CD4-positive, alpha-beta T cell (primary cell): ENCODE measurements around the gene PCDHGA1. TPM values are rescaled to one million over a fixed set of nuclear protein-coding genes. Genes with fewer than 3 reads are reported as not detected.

ENCODE experiments used
- ATAC-seq: fragments of 200-7000 bp; cut with Tn5 transposase; one replicate; pipeline ENCODE4 v1.10.0; 2022; ENCODE audit warnings: mild to moderate bottlenecking; ENCODE audit not compliant: poor library complexity
- CTCF ChIA-PET: fragments of 350-600 bp; sonication (Branson Sonifier 250); formaldehyde crosslinking; loops from one replicate; lab custom pipeline; 2021; ENCODE audit warnings: antibody characterized with exemption, inconsistent platforms; lab: Charles Lee
- POLR2A ChIA-PET: fragments of 350-600 bp; sonication (Branson Sonifier 250); formaldehyde crosslinking; loops from one replicate; lab custom pipeline; 2021; ENCODE audit warnings: antibody characterized with exemption, inconsistent platforms; lab: Charles Lee
- DNase-seq, 14 experiments: peaks; one replicate each; pipeline ENCODE4 v3.0.0-alpha.2; 2013 to 2020; ENCODE audit warnings: mixed read lengths in 2 of 14
- H3K27ac ChIP-seq, 2 donors: one replicate each; pipeline versions ENCODE4 v1.5.1 to v1.7.0; 2013; ENCODE audit warnings: low read length in 2 of 2, low read depth in 1 of 2, mild to moderate bottlenecking in 1 of 2
- H3K27me3 ChIP-seq, 2 experiments: 1 replicate in 1 of 2; 2 replicates in 1 of 2; pipeline versions ENCODE4 v1.6.1 to v1.7.0; 2013; ENCODE audit warnings: low read length in 2 of 2, control low read depth in 1 of 2, mild to moderate bottlenecking in 1 of 2, moderate library complexity in 1 of 2; ENCODE audit not compliant: insufficient read depth in 2 of 2, control insufficient read depth in 1 of 2
- H3K36me3 ChIP-seq: one replicate; pipeline ENCODE4 v1.6.1; 2013; ENCODE audit warnings: low read length, control low read depth; ENCODE audit not compliant: insufficient read depth
- H3K4me1 ChIP-seq: one replicate; pipeline ENCODE4 v1.6.1; 2013; ENCODE audit warnings: low read length, control low read depth; ENCODE audit not compliant: insufficient read depth
- H3K4me3 ChIP-seq: one replicate; pipeline ENCODE4 v1.5.1; 2013; ENCODE audit warnings: mild to moderate bottlenecking, low read length, moderate library complexity
- H3K9me3 ChIP-seq, 2 experiments: 1 replicate in 1 of 2; 2 replicates in 1 of 2; pipeline versions ENCODE4 v1.6.1 to v1.7.0; 2013; ENCODE audit warnings: low read length in 2 of 2, mild to moderate bottlenecking in 2 of 2, control low read depth in 1 of 2, moderate library complexity in 1 of 2; ENCODE audit not compliant: control insufficient read depth in 1 of 2, insufficient read depth in 1 of 2
- H3K27ac Mint-ChIP-seq: one replicate; pipeline ENCODE4 v1.8.0; 2020; ENCODE audit warnings: mixed read lengths
- H3K27me3 Mint-ChIP-seq: one replicate; pipeline ENCODE4 v1.8.0; 2021; ENCODE audit warnings: mixed read lengths
- H3K36me3 Mint-ChIP-seq: one replicate; pipeline ENCODE4 v1.8.0; 2021; ENCODE audit warnings: low read depth, mixed read lengths
- H3K4me1 Mint-ChIP-seq: one replicate; pipeline ENCODE4 v1.8.0; 2021; ENCODE audit warnings: low read depth, mixed read lengths
- H3K4me3 Mint-ChIP-seq: one replicate; pipeline ENCODE4 v1.8.0; 2020; ENCODE audit warnings: mild to moderate bottlenecking, mixed read lengths
- H3K9me3 Mint-ChIP-seq: one replicate; pipeline ENCODE4 v1.8.0; 2020; ENCODE audit warnings: mixed read lengths
- intact Hi-C, 2 experiments: fragments of 100-400 bp; cut with DNase I in 1 of 2; cut with micrococcal nuclease in 1 of 2; formaldehyde crosslinking; loops; one replicate each; pipeline versions ENCODE4 v1.15.1 to v1.9.0; 2023 to 2025; cut with DNase I, micrococcal nuclease
- total RNA-seq, 174 experiments: library from RNA in 2 of 174; stranded (reverse) in 2 of 174; gene quantifications; one replicate each; pipeline ENCODE4 v1.2.3 and lab custom pipeline; 2021 to 2026
- TF ChIP-seq, protein P1 (sequence below): fragments of 200-600 bp; IDR thresholded peaks from one replicate; pipeline ENCODE4 v1.8.0; 2022; ENCODE audit warnings: antibody characterized with exemption, mild to moderate bottlenecking

Gene PCDHGA1
- total RNA-seq, 2 experiments from 2014 or later: not detected

DNA sequence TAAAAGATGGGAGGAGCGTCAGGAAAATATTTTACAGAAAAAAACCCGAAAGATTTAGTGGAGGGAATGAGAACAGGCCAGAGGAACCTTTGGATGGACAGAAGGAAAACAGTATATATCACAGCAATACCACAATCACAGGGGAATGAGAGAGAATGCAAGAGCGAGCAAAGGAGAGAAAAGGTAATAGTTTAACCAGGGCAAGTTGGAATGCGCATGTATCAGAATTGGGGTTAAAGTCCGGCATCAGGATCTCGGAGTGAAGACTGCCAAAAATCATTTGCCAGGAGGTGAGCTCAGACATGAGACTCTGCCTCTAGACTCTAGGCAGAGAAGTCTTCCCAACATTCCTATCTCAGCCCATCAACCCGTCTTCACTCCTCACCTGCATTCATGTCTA, 195.3 kb downstream of the PCDHGA1 start:
- intact Hi-C loops: loop anchor here (2.0 to 10.0 kb wide), 3 partner anchors 113 to 441 kb away; partner anchors contain the start of gene PCDHGA10 (in 1 of the 2)
- peaks cover 99% of the 10 kb centered on the region for H3K36me3 ChIP-seq
- H3K27ac Mint-ChIP-seq: peak overlapping the region; percentile 13
- H3K27ac ChIP-seq: no peak overlapping the region
- no peaks in the 10 kb centered on the region for H3K36me3 Mint-ChIP-seq
- no peaks in the 10 kb centered on the region for H3K9me3 ChIP-seq
- no peaks in the 10 kb centered on the region for H3K9me3 Mint-ChIP-seq
- H3K4me3 Mint-ChIP-seq: no peak overlapping the region
- ATAC-seq (no peak), DNase-seq (no peak)
- H3K4me1 Mint-ChIP-seq: peaks cover 12% of the 10 kb centered on the region
- CTCF ChIA-PET: interaction anchor here (0.9 to 2.8 kb wide), 5 partner anchors 12 to 139 kb away, joined by 3 to 19 read pairs (median 7); partner anchors contain the start of gene PCDHGB4
- POLR2A ChIA-PET: no interaction called here
- H3K27me3 ChIP-seq: no peaks in the 10 kb centered on the region
- H3K4me1 ChIP-seq: peaks cover 13% of the 10 kb centered on the region
- H3K4me3 ChIP-seq: no peak overlapping the region
- H3K27me3 Mint-ChIP-seq: no peaks in the 10 kb centered on the region
- TF ChIP-seq, protein P1, sequence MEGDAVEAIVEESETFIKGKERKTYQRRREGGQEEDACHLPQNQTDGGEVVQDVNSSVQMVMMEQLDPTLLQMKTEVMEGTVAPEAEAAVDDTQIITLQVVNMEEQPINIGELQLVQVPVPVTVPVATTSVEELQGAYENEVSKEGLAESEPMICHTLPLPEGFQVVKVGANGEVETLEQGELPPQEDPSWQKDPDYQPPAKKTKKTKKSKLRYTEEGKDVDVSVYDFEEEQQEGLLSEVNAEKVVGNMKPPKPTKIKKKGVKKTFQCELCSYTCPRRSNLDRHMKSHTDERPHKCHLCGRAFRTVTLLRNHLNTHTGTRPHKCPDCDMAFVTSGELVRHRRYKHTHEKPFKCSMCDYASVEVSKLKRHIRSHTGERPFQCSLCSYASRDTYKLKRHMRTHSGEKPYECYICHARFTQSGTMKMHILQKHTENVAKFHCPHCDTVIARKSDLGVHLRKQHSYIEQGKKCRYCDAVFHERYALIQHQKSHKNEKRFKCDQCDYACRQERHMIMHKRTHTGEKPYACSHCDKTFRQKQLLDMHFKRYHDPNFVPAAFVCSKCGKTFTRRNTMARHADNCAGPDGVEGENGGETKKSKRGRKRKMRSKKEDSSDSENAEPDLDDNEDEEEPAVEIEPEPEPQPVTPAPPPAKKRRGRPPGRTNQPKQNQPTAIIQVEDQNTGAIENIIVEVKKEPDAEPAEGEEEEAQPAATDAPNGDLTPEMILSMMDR: no peak

DNA sequence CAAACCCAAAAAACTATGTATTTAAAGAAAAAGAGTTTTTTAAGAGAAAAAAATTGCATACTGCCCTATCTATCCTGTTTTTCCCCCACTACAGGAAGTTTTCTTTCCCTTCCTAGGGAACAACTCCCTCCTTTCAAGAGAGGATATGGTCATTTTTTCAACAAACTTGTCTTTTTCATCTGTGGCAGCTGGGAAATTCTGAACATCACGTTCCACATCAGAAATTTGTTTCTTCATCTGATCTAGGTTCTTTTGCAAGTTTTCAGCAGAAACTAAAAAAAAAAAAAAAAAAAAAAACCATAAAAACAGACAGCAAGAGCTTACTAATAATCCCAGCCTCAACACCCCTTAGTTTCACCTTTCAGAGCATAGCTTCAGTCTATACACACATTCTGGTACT, 197.1 kb downstream of the PCDHGA1 start:
- Mint-ChIP-seq H3K4me3 (no peak overlapping the region), H3K27me3 (no peaks in the 10 kb centered on the region), H3K4me1 (peaks cover 12% of the 10 kb centered on the region), H3K36me3 (no peaks in the 10 kb centered on the region), H3K9me3 (no peaks in the 10 kb centered on the region), H3K27ac (no peak overlapping the region)
- CTCF ChIA-PET: interaction anchor here (0.6 to 1.9 kb wide), 3 partner anchors 13 to 104 kb away, joined by 3 to 7 read pairs (median 4); no protein-coding TSS in a partner anchor
- no peak overlapping the region for H3K27ac ChIP-seq
- intact Hi-C loops: loop anchor here in 1 of 2 experiments (10.0 kb wide), 1 partner anchor 443 kb away; no protein-coding TSS in a partner anchor
- DNase-seq (no peak), ATAC-seq (no peak)
- H3K36me3 ChIP-seq: peaks cover 99% of the 10 kb centered on the region
- TF ChIP-seq, protein P1: no peak
- H3K4me1 ChIP-seq: peaks cover 13% of the 10 kb centered on the region
- H3K9me3 ChIP-seq: no peaks in the 10 kb centered on the region
- H3K4me3 ChIP-seq: no peak overlapping the region
- no peaks in the 10 kb centered on the region for H3K27me3 ChIP-seq
- POLR2A ChIA-PET: no interaction called here

DNA sequence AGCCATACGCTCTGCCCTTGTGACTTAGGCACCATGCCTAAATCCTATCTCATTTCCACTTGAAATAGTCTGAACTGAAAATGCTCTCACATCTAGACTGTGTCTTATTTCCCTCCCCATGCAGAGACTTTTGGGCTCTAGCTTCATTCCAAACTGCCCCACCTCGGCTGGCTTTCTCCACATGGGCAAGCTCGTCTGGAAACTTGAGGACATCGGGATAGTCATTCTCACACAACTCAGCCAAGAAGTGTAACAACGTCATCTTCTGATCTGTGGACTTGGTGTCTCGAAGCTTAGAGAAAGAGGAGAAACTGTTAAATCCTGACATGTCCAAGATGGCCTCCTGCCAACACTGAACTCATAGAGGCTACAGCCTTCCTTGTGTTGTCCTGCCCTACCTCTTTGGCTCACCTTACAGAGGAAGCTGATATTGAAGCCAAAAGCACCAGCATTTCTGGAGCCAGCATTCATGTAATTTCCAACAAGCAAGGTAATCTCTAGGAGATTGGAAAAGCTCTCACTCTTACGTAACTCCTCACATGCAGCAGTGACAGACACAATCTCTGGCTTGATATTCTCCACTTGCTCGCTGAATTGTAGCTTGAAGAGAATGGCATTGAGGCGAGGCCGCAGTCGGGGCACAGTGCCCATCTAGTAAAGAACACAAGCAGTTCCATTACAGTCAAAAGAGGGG, 198.1 kb downstream of the PCDHGA1 start:
- Histone ChIP-seq H3K4me1 (peaks cover 8% of the 10 kb centered on the region), H3K4me3 (no peak overlapping the region), H3K36me3 (peaks cover 99% of the 10 kb centered on the region), H3K27ac (no peak overlapping the region), H3K27me3 (no peaks in the 10 kb centered on the region), H3K9me3 (no peaks in the 10 kb centered on the region)
- Mint-ChIP-seq H3K27ac (no peak overlapping the region), H3K9me3 (no peaks in the 10 kb centered on the region), H3K27me3 (no peaks in the 10 kb centered on the region), H3K36me3 (no peaks in the 10 kb centered on the region), H3K4me3 (no peak overlapping the region), H3K4me1 (peaks cover 12% of the 10 kb centered on the region)
- POLR2A ChIA-PET: interaction anchor here (1.1 kb wide), 1 partner anchor 1001 kb away, joined by 3 read pairs; no protein-coding TSS in a partner anchor
- TF ChIP-seq, protein P1: no peak
- DNase-seq (no peak), ATAC-seq (no peak)
- intact Hi-C loops: loop anchor here in 1 of 2 experiments (10.0 kb wide), 1 partner anchor 444 kb away; no protein-coding TSS in a partner anchor
- CTCF ChIA-PET: interaction anchor here (1.2 to 1.9 kb wide), 2 partner anchors 29 to 35 kb away, joined by 4 to 7 read pairs; no protein-coding TSS in a partner anchor
